Umbilical cord (tissue), 2 donors: ENCODE measurements around the gene CRYBG3. TPM values are rescaled to one million over a fixed set of nuclear protein-coding genes. Genes with fewer than 3 reads are reported as not detected.
"Not testable (repeated sequence)": the region's sequence is repeated elsewhere in the genome, so short reads cannot be mapped to it uniquely, and the experiment has no call there.

Experiments
- DNase-seq: peaks from one replicate; pipeline ENCODE4 v3.0.0-alpha.2; 2015; ENCODE audit warnings: low spot score
- total RNA-seq: library from RNA; depleted of rRNA; stranded (reverse); fragments of >200 nt; gene quantifications from one replicate; pipeline ENCODE4 v1.2.3, GENCODE V29; 2014; ENCODE audit warnings: low replicate concordance; ENCODE audit not compliant: insufficient read depth

CRYBG3 gene
- total RNA-seq, 1 donor from 2014 or later, result 20.0 TPM

- no peak for DNase-seq
Observed at GRCh38 chr3:97896547-97896946, 74.7 kb downstream of the CRYBG3 start.

GRCh38 chr3:97899331-97899730 is 77.5 kb downstream of the CRYBG3 start:
- DNase-seq, result no peak

- DNase-seq, result peak; percentile 39
Observed at GRCh38 chr3:97901313-97902248, 79.8 kb downstream of the CRYBG3 start.

GRCh38 chr3:97909830-97910229 is 88.0 kb downstream of the CRYBG3 start:
- DNase-seq, result not testable (repeated sequence)

GRCh38 chr3:97910236-97910831 is 88.5 kb downstream of the CRYBG3 start:
- not testable (repeated sequence) for DNase-seq

GRCh38 chr3:97910931-97911351 is 89.1 kb downstream of the CRYBG3 start:
- DNase-seq, result no peak

GRCh38 chr3:97911459-97911858 is 89.6 kb downstream of the CRYBG3 start:
- no peak for DNase-seq

- no peak for DNase-seq
Observed at GRCh38 chr3:97914388-97914787, 92.6 kb downstream of the CRYBG3 start.

GRCh38 chr3:97916576-97916975 is 94.8 kb downstream of the CRYBG3 start:
- no peak for DNase-seq

GRCh38 chr3:97917813-97918536 is 96.2 kb downstream of the CRYBG3 start:
- DNase-seq, result no peak

- no peak for DNase-seq
Observed at GRCh38 chr3:97927704-97928103, 105.9 kb downstream of the CRYBG3 start.

GRCh38 chr3:97928986-97929385 is 107.2 kb downstream of the CRYBG3 start:
- peak; percentile 18 for DNase-seq

GRCh38 chr3:97930018-97930417 is 108.2 kb downstream of the CRYBG3 start:
- no peak for DNase-seq

GRCh38 chr3:97931218-97931617 is 109.4 kb downstream of the CRYBG3 start:
- no peak for DNase-seq

GRCh38 chr3:97932387-97932801 is 110.6 kb downstream of the CRYBG3 start:
- no peak for DNase-seq

GRCh38 chr3:97934980-97935695 is 113.3 kb downstream of the CRYBG3 start:
- DNase-seq, result no peak

GRCh38 chr3:97935842-97936241 is 114.0 kb downstream of the CRYBG3 start:
- DNase-seq, result no peak

GRCh38 chr3:97937205-97937604 is 115.4 kb downstream of the CRYBG3 start:
- DNase-seq, result no peak

GRCh38 chr3:97938444-97938843 is 116.6 kb downstream of the CRYBG3 start:
- DNase-seq, result no peak

- no peak for DNase-seq
Observed at GRCh38 chr3:97939401-97939800, 117.6 kb downstream of the CRYBG3 start.

GRCh38 chr3:97940034-97940433 is 118.2 kb downstream of the CRYBG3 start:
- DNase-seq, result no peak
